Measurements from ENCODE around the gene UNC79. TPM values are rescaled to one million over a fixed set of nuclear protein-coding genes. Genes with fewer than 3 reads are reported as not detected.

Gene UNC79
- total RNA-seq, 1 donor, result under 0.01 TPM

- no peaks in the 10 kb centered on the region for H3K36me3 ChIP-seq (ENCODE audit: insufficient read depth, low read length)
These were observed 272.2 kb downstream of the UNC79 start for GRCh38 chr14:93702946-93703345.

GRCh38 chr14:93703941-93704340, 273.2 kb downstream of the UNC79 start:
- H4K20me1 ChIP-seq (ENCODE audit: insufficient read depth, low read length), result no peaks in the 10 kb centered on the region
- H2AFZ ChIP-seq (ENCODE audit: low read length), result no peak overlapping the region
- no peaks in the 10 kb centered on the region for H3K4me1 ChIP-seq (ENCODE audit: insufficient read depth, low read length)
- no peak overlapping the region for H3K4me2 ChIP-seq (ENCODE audit: insufficient read depth, low read length)
- TF ChIP-seq CTCF (IDR thresholded peaks at IDR 0.05; ENCODE audit: extremely low read depth, low read depth, low read length), result no peak
- DNase-seq (ENCODE audit: insufficient read length, low spot score, missing footprints), result peak; percentile 19
- H3K4me3 ChIP-seq (ENCODE audit: insufficient read depth, low read length), result no peak overlapping the region
- no peaks in the 10 kb centered on the region for H3K79me2 ChIP-seq (ENCODE audit: insufficient read depth, low read length)
- H3K27me3 ChIP-seq (ENCODE audit: insufficient read depth, low read length), result no peaks in the 10 kb centered on the region
- H3K9me3 ChIP-seq (ENCODE audit: low read depth, low read length), result no peaks in the 10 kb centered on the region
- no peaks in the 10 kb centered on the region for H3K36me3 ChIP-seq (ENCODE audit: insufficient read depth, low read length)
- H3K27ac ChIP-seq (ENCODE audit: low read depth, low read length), result no peak overlapping the region

More at GRCh38 chr14:93702946-93703345, 272.2 kb downstream of the UNC79 start:
- Histone ChIP-seq H3K79me2 (ENCODE audit: insufficient read depth, low read length) (no peaks in the 10 kb centered on the region), H4K20me1 (ENCODE audit: insufficient read depth, low read length) (no peaks in the 10 kb centered on the region), H3K4me2 (ENCODE audit: insufficient read depth, low read length) (no peak overlapping the region), H3K27ac (ENCODE audit: low read depth, low read length) (no peak overlapping the region), H2AFZ (ENCODE audit: low read length) (no peak overlapping the region), H3K27me3 (ENCODE audit: insufficient read depth, low read length) (no peaks in the 10 kb centered on the region), H3K9me3 (ENCODE audit: low read depth, low read length) (no peaks in the 10 kb centered on the region), H3K4me1 (ENCODE audit: insufficient read depth, low read length) (no peaks in the 10 kb centered on the region), H3K4me3 (ENCODE audit: insufficient read depth, low read length) (no peak overlapping the region)
- no peak for TF ChIP-seq CTCF (IDR thresholded peaks at IDR 0.05; ENCODE audit: extremely low read depth, low read depth, low read length)
- peak; percentile 19 for DNase-seq (ENCODE audit: insufficient read length, low spot score, missing footprints)

DNA sequence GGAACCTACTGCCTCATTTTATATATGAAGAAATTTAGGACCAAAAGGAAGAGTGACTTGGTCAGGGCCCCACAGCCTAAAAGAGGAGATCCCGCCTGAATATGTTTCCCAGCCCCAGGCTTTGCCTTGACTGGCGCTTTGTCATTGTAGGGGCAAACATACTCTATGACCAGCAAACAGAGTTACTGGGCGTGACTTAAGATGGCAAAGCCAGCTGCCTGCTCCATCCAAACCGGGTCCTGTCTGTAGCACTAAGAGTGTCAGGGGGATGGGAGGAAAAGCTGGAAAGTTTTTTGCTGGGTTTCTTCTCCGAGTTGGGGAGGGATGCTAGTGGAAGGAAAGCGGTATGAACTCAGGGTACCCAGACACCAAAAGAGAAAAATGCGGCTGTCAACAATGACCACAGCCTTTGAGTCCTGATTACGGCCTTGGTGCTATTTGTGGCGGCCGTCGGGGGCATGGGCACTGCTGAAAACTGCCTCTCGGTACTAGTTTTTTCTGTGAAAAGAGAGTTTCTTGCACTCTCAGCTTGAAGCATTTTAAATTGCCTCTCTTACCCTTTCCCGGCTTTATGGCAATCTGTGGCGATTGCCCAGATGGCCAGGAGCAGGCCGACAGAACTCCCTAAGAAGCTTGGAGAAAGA, 274.9 kb downstream of the UNC79 start:
- Histone ChIP-seq H4K20me1 (ENCODE audit: insufficient read depth, low read length) (no peaks in the 10 kb centered on the region), H3K27ac (ENCODE audit: low read depth, low read length) (no peak overlapping the region), H3K4me3 (ENCODE audit: insufficient read depth, low read length) (no peak overlapping the region), H3K9me3 (ENCODE audit: low read depth, low read length) (no peaks in the 10 kb centered on the region), H3K79me2 (ENCODE audit: insufficient read depth, low read length) (no peaks in the 10 kb centered on the region), H3K4me1 (ENCODE audit: insufficient read depth, low read length) (no peaks in the 10 kb centered on the region), H2AFZ (ENCODE audit: low read length) (no peak overlapping the region), H3K36me3 (ENCODE audit: insufficient read depth, low read length) (no peaks in the 10 kb centered on the region), H3K4me2 (ENCODE audit: insufficient read depth, low read length) (no peak overlapping the region), H3K27me3 (ENCODE audit: insufficient read depth, low read length) (no peaks in the 10 kb centered on the region)
- no peak for TF ChIP-seq CTCF (IDR thresholded peaks at IDR 0.05; ENCODE audit: extremely low read depth, low read depth, low read length)
- no peak for DNase-seq (ENCODE audit: insufficient read length, low spot score, missing footprints)

GRCh38 chr14:93706360-93706955, 275.7 kb downstream of the UNC79 start:
- H3K4me3 ChIP-seq (ENCODE audit: insufficient read depth, low read length), result no peak overlapping the region
- no peaks in the 10 kb centered on the region for H3K27me3 ChIP-seq (ENCODE audit: insufficient read depth, low read length)
- H3K4me1 ChIP-seq (ENCODE audit: insufficient read depth, low read length), result no peaks in the 10 kb centered on the region
- no peak overlapping the region for H3K4me2 ChIP-seq (ENCODE audit: insufficient read depth, low read length)
- H3K79me2 ChIP-seq (ENCODE audit: insufficient read depth, low read length), result no peaks in the 10 kb centered on the region
- no peak overlapping the region for H2AFZ ChIP-seq (ENCODE audit: low read length)
- no peaks in the 10 kb centered on the region for H4K20me1 ChIP-seq (ENCODE audit: insufficient read depth, low read length)
- no peaks in the 10 kb centered on the region for H3K9me3 ChIP-seq (ENCODE audit: low read depth, low read length)
- no peak overlapping the region for H3K27ac ChIP-seq (ENCODE audit: low read depth, low read length)
- DNase-seq (ENCODE audit: insufficient read length, low spot score, missing footprints), result peak; percentile 32
- no peaks in the 10 kb centered on the region for H3K36me3 ChIP-seq (ENCODE audit: insufficient read depth, low read length)
- no peak for TF ChIP-seq CTCF (IDR thresholded peaks at IDR 0.05; ENCODE audit: extremely low read depth, low read depth, low read length)

All from osteoblast (primary cell).